ENCODE measurements around the gene CNN1. TPM values are rescaled to one million over a fixed set of nuclear protein-coding genes. Genes with fewer than 3 reads are reported as not detected.

Gene CNN1
- total and polyA plus RNA-seq, 2 of the 8 experiments (the other 6 are each of a cell fraction or from before 2014, with no cell fraction given): 29.8 to 50.8 TPM

- H3K14ac ChIP-seq (ENCODE audit: insufficient read length): no peak overlapping the region
- no peak overlapping the region for H4K5ac ChIP-seq (ENCODE audit: insufficient read length, low read depth, low read length)
- no peak overlapping the region for H3K9ac ChIP-seq (replicated peaks in 1 of 4; ENCODE audit: extremely low read depth in 1 of 4, low read depth in 3 of 4, low read length in 3 of 4)
- H3K56ac ChIP-seq (replicated peaks; ENCODE audit: insufficient read length, low read depth, low read length): no peak overlapping the region
- no peak overlapping the region for H2BK5ac ChIP-seq (ENCODE audit: low read depth, low read length)
- POLR2A ChIA-PET (ENCODE audit: partially characterized antibody): no interaction called here
- H3K23ac ChIP-seq (ENCODE audit: insufficient read length): no peak overlapping the region
- H3K27ac ChIP-seq (ENCODE audit: low read depth, low read length): no peak overlapping the region
- H3K9me3 ChIP-seq (ENCODE audit: insufficient read depth in 2 of 2, low read depth in 1 of 2, low read length in 1 of 2): no peaks in the 10 kb centered on the region
- H3K4me3 ChIP-seq (ENCODE audit: extremely low read depth in 1 of 4, insufficient read depth in 2 of 4, low read depth in 3 of 4, low read length in 4 of 4): no peak overlapping the region
- 91% methylated on average over 2 of the region's 2 CpGs; no CpG with 5 or more reads in 1 of the 2 experiments for WGBS, 2 experiments (ENCODE audit: extremely low coverage in 1 of 2, insufficient coverage in 1 of 2, insufficient read length in 1 of 2, insufficient replicate concordance in 2 of 2, low coverage in 1 of 2, low lambda C conversion rate in 2 of 2, missing lambda C conversion rate in 1 of 2)
- H4K20me1 ChIP-seq (replicated peaks in 1 of 2; ENCODE audit: control insufficient read depth in 1 of 2, insufficient read depth in 2 of 2, low read length in 2 of 2): no peaks in the 10 kb centered on the region
- H3K23me2 ChIP-seq (ENCODE audit: low read depth, low read length): no peaks in the 10 kb centered on the region
- no peak overlapping the region for H3K4me2 ChIP-seq (ENCODE audit: insufficient read depth in 1 of 2, low read depth in 2 of 2, low read length in 2 of 2)
- H4K8ac ChIP-seq (ENCODE audit: extremely low read depth, insufficient read depth, low read length): no peak overlapping the region
- DNase-seq (ENCODE audit: low read depth in 1 of 2, low spot score in 2 of 2) (no peak), FAIRE-seq (no peak)
- no peak overlapping the region for H2BK20ac ChIP-seq (ENCODE audit: low read length)
- H2BK12ac ChIP-seq (ENCODE audit: low read depth, low read length): no peak overlapping the region
- H3K27me3 ChIP-seq (replicated peaks in 1 of 4; ENCODE audit: control insufficient read depth in 3 of 4, extremely low read depth in 1 of 4, insufficient read depth in 3 of 4, low read length in 3 of 4): no peaks in the 10 kb centered on the region
- no peaks in the 10 kb centered on the region for H3K79me2 ChIP-seq (ENCODE audit: control insufficient read depth in 1 of 2, insufficient read depth in 2 of 2, low read length in 2 of 2)
- CTCF ChIA-PET (ENCODE audit: partially characterized antibody): no interaction called here
- H3K18ac ChIP-seq (ENCODE audit: extremely low read depth, low read length): no peak overlapping the region
- no peak overlapping the region for H2AK5ac ChIP-seq (ENCODE audit: low read depth, low read length)
- H4K91ac ChIP-seq (replicated peaks; ENCODE audit: insufficient read length, low read length): no peak overlapping the region
- no peaks in the 10 kb centered on the region for H3K79me1 ChIP-seq (ENCODE audit: low read depth, low read length)
- no peaks in the 10 kb centered on the region for H3K36me3 ChIP-seq (ENCODE audit: control insufficient read depth in 2 of 4, insufficient read depth in 4 of 4, low read length in 3 of 4)
- H3K4me1 ChIP-seq (replicated peaks in 1 of 4; ENCODE audit: control insufficient read depth in 3 of 4, insufficient read depth in 4 of 4, low read length in 3 of 4): no peaks in the 10 kb centered on the region
- H3K4ac ChIP-seq (replicated peaks; ENCODE audit: insufficient read length, low read depth, low read length): no peak overlapping the region
- H2BK15ac ChIP-seq (ENCODE audit: low read length): no peak overlapping the region
- H2BK120ac ChIP-seq (replicated peaks; ENCODE audit: low read depth, low read length): no peak overlapping the region
- no peak overlapping the region for H2AFZ ChIP-seq (ENCODE audit: low read length)
- TF ChIP-seq SIRT6 (IDR thresholded peaks at IDR 0.05; ENCODE audit: low read length) (no peak), BRCA1 (IDR thresholded peaks at IDR 0.05; ENCODE audit: low read depth, low read length) (no peak), RNF2 (IDR thresholded peaks at IDR 0.05; ENCODE audit: borderline replicate concordance, low read depth, low read length, missing control alignments, poor library complexity, severe bottlenecking) (no peak), NRF1 (IDR thresholded peaks at IDR 0.05; ENCODE audit: low read depth, low read length) (no peak), SP4 (IDR thresholded peaks at IDR 0.05; ENCODE audit: low read length) (no peak), CTCF (IDR thresholded peaks at IDR 0.05; ENCODE audit: control extremely low read depth in 1 of 3, insufficient read depth in 1 of 3, low read depth in 1 of 3, low read length in 3 of 3) (no peak), CEBPB (IDR thresholded peaks at IDR 0.05; ENCODE audit: low read depth, low read length) (no peak), TAF1 (IDR thresholded peaks at IDR 0.05; ENCODE audit: low read depth, low read length) (no peak), KDM4A (IDR thresholded peaks at IDR 0.05; ENCODE audit: low read depth, low read length, severe bottlenecking) (no peak), KDM5A (IDR thresholded peaks at IDR 0.05; ENCODE audit: low read length) (no peak), HDAC6 (IDR thresholded peaks at IDR 0.05; ENCODE audit: low read depth, low read length) (no peak), SUZ12 (IDR thresholded peaks at IDR 0.05; ENCODE audit: low read length) (no peak), TBP (IDR thresholded peaks at IDR 0.05; ENCODE audit: low read depth, low read length) (no peak)
Observed at GRCh38 chr19:11566164-11566563, 27.5 kb downstream of the CNN1 start.
